PFSK-1 (cell line): ENCODE measurements around the gene HSD17B4.

Experiments used
- FOXP2 ChIP-seq: optimal IDR thresholded peaks from 2 replicates; pipeline ENCODE3; 2011; ENCODE audit warnings: borderline replicate concordance, control low read depth, inconsistent platforms; ENCODE audit not compliant: insufficient read depth; ENCODE audit errors: extremely low read length, extremely low read depth
- POLR2AphosphoS5 ChIP-seq: IDR thresholded peaks from 2 replicates; pipeline ENCODE4 v1.6.1; 2012; ENCODE audit warnings: low read depth, mild to moderate bottlenecking, control low read depth, low read length, moderate library complexity
- SIN3A ChIP-seq: IDR thresholded peaks from 2 replicates; pipeline ENCODE4 v1.6.1; 2012; ENCODE audit warnings: mild to moderate bottlenecking, low read length, moderate library complexity, borderline replicate concordance; ENCODE audit not compliant: insufficient read depth
- TAF1 ChIP-seq: IDR thresholded peaks from 2 replicates; pipeline ENCODE4 v1.6.1; 2012; ENCODE audit warnings: low read length, control low read depth, borderline replicate concordance; ENCODE audit not compliant: insufficient read depth
- TF ChIP-seq, protein P1 (sequence below), 2 experiments: IDR thresholded peaks; 2 replicates each; pipeline versions ENCODE4 v1.6.1 to v1.8.0; 2011 to 2012; ENCODE audit warnings: low read depth in 2 of 2, low read length in 2 of 2, control low read depth in 1 of 2, inconsistent platforms in 1 of 2, mild to moderate bottlenecking in 1 of 2, moderate library complexity in 1 of 2; ENCODE audit not compliant: insufficient read depth in 1 of 2

The HSD17B4 gene

DNA sequence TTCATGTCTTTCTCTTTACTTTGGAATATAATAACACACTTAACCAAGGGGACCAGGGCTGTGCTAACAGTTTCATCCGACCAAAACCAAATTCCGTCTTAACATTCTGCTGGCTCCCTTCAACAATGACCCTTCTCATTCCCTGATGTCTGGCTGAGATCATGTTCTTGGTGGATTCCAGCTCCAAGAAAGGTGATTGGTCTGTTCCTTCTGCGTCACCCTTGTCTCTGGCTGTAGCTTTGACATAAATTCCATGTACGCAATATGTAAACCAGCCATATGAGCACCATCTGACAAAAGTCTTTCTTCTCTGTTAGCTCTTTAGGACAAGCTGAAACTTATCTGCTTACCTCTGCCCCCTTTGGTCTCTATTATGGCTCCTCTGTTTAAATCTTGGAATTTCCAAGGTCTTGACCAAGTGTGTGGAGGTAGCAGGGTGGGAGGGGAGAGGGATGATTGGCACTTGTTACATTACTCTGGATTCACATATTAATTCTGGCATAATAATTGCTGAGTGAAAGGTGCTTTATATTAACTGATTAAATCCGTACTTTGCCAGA, 45.7 kb upstream of the HSD17B4 start:
- TF ChIP-seq TAF1, result no peak

DNA sequence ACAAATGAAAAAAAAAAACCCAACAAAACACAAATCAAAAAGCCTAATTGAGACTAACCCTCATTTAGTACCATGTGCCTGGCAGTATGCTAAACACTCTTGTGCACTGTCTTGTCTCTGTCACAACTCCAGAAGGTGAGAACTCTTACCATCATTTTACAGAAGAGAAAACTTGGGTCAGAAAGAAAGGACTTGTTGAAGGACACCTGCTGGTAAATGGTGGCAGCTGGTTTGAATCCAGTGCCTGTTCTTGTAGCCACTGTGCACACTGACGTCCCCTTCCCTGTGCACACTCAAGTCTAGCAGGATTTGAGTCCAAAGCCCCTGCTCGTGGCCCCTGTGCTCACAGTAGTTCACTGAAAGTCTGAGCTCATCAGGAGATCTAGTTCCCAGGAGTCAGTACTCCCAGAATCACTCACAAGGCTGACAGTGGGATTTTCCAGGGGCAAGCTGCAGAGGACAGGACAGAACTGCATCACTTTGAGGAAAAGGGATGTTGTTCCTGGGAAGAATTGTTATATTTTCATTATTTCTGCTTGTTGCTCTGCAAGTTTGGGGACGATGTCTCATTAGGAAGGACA, 43.0 kb upstream of the HSD17B4 start:
- TF ChIP-seq, protein P1, sequence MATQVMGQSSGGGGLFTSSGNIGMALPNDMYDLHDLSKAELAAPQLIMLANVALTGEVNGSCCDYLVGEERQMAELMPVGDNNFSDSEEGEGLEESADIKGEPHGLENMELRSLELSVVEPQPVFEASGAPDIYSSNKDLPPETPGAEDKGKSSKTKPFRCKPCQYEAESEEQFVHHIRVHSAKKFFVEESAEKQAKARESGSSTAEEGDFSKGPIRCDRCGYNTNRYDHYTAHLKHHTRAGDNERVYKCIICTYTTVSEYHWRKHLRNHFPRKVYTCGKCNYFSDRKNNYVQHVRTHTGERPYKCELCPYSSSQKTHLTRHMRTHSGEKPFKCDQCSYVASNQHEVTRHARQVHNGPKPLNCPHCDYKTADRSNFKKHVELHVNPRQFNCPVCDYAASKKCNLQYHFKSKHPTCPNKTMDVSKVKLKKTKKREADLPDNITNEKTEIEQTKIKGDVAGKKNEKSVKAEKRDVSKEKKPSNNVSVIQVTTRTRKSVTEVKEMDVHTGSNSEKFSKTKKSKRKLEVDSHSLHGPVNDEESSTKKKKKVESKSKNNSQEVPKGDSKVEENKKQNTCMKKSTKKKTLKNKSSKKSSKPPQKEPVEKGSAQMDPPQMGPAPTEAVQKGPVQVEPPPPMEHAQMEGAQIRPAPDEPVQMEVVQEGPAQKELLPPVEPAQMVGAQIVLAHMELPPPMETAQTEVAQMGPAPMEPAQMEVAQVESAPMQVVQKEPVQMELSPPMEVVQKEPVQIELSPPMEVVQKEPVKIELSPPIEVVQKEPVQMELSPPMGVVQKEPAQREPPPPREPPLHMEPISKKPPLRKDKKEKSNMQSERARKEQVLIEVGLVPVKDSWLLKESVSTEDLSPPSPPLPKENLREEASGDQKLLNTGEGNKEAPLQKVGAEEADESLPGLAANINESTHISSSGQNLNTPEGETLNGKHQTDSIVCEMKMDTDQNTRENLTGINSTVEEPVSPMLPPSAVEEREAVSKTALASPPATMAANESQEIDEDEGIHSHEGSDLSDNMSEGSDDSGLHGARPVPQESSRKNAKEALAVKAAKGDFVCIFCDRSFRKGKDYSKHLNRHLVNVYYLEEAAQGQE (IDR thresholded peaks at IDR 0.05; ENCODE audit: insufficient read depth in 1 of 2, low read depth in 2 of 2, low read length in 2 of 2), result no peak
- TF ChIP-seq TAF1, result no peak
- TF ChIP-seq POLR2AphosphoS5, result no peak
- no peak for TF ChIP-seq SIN3A
- no peak for TF ChIP-seq FOXP2

DNA sequence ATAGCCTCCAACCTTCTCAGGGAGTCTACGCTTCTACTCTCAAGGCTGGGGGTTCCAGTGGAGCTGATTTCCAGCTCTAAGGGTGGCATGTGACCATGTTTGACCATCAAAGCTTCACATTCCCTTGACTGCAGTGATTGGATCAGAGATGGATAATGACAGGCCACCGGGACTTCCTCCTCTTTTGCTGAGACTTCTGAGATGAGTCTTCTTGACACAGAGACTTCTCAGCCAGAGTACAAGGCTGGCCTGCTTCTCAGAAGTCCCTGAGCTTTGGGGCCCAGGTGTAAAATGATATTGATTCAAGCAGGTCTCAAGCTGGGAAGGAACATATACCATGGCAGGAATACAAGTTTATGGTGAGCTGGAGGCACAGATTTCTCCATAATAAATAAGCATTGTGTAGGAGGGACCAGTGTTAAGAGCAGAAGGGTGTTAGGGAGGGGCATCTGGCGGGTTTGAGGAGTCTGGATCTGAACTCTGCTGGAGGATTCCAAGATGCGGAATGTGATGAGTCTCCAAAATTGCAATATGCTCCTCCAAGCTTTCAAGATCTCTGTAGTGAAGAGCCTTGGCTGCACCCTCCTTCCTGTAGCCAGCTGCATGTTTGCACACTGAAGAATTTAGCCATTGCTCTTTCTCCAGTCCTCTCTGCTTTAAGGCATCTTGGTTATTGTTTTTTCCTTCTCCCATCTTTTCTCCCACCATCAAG, 41.7 kb upstream of the HSD17B4 start:
- TF ChIP-seq FOXP2, result no peak
- TF ChIP-seq, protein P1 (IDR thresholded peaks at IDR 0.05; ENCODE audit: insufficient read depth in 1 of 2, low read depth in 2 of 2, low read length in 2 of 2), result no peak
- no peak for TF ChIP-seq SIN3A
- no peak for TF ChIP-seq POLR2AphosphoS5
- TF ChIP-seq TAF1, result no peak

DNA sequence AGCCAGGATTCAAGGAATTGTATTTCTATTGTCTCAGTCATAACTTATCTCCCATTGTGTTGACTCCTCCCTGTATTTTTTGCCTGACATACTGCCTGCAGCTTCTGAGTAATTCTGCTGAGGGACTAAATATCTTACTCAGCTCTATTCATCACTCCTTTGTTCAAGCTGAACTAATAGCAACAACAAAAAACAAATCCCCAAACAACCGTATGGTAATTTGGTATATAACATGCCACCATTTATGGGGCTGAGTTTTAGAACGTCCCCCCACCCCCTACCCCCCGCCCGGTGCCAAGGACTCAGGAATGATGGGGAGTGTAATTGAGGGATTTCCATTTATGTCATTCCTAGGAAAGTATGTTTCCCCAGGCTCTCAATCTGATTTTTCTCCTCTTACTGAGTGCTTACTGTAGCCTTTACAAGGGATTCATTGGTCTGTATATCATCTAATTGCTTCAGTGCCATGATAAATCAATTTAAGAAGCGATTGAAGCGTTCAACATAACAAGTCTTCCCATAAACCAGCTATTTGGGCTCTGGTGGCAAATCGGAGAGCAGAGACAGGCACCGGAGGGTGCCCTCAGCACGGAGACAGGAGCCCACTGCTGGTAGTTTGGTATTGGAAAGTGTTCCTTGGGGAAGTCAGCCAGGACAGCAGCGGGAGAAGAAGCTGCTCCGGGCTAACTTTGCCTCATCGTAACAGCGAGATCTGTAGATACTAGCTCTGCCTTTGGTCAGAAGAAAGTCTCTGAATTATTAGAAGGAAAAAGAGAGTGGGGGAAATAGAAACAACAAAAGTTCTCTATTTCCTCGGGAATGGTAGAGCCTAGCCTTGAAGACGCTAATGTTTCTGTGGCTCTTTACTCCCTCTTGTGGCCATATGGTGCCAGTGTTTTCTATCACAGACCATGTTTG, 40.7 kb upstream of the HSD17B4 start:
- TF ChIP-seq, protein P1 (IDR thresholded peaks at IDR 0.05; ENCODE audit: insufficient read depth in 1 of 2, low read depth in 2 of 2, low read length in 2 of 2), result no peak
- TF ChIP-seq FOXP2, result no peak
- TF ChIP-seq SIN3A, result no peak
- TF ChIP-seq TAF1, result no peak
- no peak for TF ChIP-seq POLR2AphosphoS5
